ENCODE results near the gene DOCK10.

The DOCK10 gene

GRCh38 chr2:224908818-224909217, 133.4 kb downstream of the DOCK10 start:
- no peak for DNase-seq (ENCODE audit: extremely low read depth, low read depth)
- TF ChIP-seq, protein P1, sequence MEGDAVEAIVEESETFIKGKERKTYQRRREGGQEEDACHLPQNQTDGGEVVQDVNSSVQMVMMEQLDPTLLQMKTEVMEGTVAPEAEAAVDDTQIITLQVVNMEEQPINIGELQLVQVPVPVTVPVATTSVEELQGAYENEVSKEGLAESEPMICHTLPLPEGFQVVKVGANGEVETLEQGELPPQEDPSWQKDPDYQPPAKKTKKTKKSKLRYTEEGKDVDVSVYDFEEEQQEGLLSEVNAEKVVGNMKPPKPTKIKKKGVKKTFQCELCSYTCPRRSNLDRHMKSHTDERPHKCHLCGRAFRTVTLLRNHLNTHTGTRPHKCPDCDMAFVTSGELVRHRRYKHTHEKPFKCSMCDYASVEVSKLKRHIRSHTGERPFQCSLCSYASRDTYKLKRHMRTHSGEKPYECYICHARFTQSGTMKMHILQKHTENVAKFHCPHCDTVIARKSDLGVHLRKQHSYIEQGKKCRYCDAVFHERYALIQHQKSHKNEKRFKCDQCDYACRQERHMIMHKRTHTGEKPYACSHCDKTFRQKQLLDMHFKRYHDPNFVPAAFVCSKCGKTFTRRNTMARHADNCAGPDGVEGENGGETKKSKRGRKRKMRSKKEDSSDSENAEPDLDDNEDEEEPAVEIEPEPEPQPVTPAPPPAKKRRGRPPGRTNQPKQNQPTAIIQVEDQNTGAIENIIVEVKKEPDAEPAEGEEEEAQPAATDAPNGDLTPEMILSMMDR (IDR thresholded peaks at IDR 0.05; ENCODE audit: low read depth, low read length, missing control alignments), result no peak
- H3K4me3 ChIP-seq (replicated peaks; ENCODE audit: low read depth, low read length), result no peak overlapping the region

GRCh38 chr2:224904381-224904780, 137.9 kb downstream of the DOCK10 start:
- TF ChIP-seq, protein P1 (IDR thresholded peaks at IDR 0.05; ENCODE audit: low read depth, low read length, missing control alignments), result no peak
- H3K4me3 ChIP-seq (replicated peaks; ENCODE audit: low read depth, low read length), result no peak overlapping the region
- DNase-seq (ENCODE audit: extremely low read depth, low read depth), result no peak

DNA sequence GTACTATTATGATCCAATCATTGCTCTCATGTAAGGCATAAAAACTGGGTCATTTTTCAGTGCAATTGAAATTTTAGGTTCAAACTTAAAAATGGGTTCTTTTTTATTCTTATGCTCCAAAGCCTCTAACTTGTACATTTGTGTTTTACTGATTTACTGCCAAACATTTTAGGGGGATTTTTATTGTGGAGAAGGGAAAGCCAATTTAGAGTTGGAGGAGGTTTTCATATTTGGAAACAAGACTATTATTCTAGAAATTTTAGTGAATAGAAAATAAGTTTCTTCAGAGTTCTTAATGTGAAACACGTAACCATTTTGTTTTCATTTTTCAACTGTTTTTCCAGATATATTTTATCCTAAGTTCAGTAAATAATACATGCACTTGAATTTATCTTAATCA, 138.6 kb downstream of the DOCK10 start:
- TF ChIP-seq, protein P1 (IDR thresholded peaks at IDR 0.05; ENCODE audit: low read depth, low read length, missing control alignments), result no peak
- H3K4me3 ChIP-seq (replicated peaks; ENCODE audit: low read depth, low read length), result no peak overlapping the region
- no peak for DNase-seq (ENCODE audit: extremely low read depth, low read depth)

DNA sequence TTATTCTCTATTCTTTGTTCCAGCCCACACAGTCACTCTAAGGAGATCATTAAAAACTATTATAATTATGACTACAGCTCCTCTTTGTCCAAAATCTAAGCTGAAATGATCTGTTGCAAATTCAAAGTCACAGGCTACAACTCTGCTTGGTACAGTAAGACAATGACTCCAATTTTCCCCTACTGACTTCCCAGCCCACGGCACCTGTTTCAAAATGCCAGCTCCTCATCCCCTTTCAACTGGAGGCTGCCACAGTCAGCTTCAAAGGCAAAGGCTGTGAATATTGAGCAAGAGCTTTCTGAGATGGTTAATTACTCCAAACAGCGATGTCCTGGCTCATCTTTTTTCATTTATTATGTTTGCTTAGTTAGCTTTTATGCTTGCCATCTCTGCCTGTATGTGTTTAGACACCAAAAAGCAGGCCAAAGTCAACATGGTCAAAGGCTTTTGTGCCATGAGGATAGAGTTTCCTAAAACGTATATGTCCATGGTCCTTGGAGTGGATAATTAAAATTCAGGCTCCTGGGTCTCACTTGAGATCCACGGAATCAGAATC, 141.1 kb downstream of the DOCK10 start:
- TF ChIP-seq, protein P1 (IDR thresholded peaks at IDR 0.05; ENCODE audit: low read depth, low read length, missing control alignments), result no peak
- no peak overlapping the region for H3K4me3 ChIP-seq (replicated peaks; ENCODE audit: low read depth, low read length)
- DNase-seq (ENCODE audit: extremely low read depth, low read depth), result no peak

DNA sequence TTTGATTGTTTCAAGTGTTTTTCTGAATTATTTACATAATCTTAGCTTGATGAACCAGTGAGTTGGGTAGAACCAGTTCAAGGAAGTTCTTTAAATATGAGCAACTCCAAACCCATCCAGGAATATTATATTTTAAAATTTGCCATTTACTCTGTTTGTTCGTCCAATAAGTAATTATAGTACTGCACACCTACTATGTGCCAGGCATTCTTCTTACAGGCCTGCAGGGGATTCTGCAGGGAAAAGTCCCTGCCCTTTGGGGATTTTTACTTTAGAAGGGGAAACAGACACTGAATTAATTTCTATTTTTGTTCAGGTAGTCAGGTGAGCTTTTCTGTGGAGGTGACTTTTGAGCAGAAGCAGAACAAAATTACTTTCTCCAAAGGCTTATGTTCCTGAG, 146.9 kb downstream of the DOCK10 start:
- H3K4me3 ChIP-seq (replicated peaks; ENCODE audit: low read depth, low read length), result no peak overlapping the region
- TF ChIP-seq, protein P1 (IDR thresholded peaks at IDR 0.05; ENCODE audit: low read depth, low read length, missing control alignments), result no peak
- no peak for DNase-seq (ENCODE audit: extremely low read depth, low read depth)

- TF ChIP-seq, protein P1 (IDR thresholded peaks at IDR 0.05; ENCODE audit: low read depth, low read length, missing control alignments), result no peak
- no peak overlapping the region for H3K4me3 ChIP-seq (replicated peaks; ENCODE audit: low read depth, low read length)
- DNase-seq (ENCODE audit: extremely low read depth, low read depth), result no peak
These were observed 147.9 kb downstream of the DOCK10 start for GRCh38 chr2:224894356-224894755.

DNA sequence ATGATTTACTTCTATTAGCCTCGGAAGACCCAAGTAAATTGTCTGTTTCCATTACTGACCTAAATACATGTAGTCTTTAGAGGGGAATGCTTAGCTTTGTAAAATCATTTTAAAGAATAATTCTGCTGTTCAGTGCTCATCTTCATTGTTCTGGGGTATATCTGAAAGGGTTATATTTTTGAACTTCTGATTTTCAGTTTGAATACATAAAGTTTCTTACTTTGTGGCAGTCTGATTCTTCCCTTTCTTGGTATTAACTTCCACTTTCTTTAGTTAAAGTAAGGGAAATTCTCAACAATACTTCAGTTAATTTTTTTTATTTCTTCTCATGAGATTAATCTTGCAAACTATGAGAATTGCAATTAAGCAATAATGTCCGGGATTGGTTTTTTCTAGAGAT, 148.4 kb downstream of the DOCK10 start:
- no peak overlapping the region for H3K4me3 ChIP-seq (replicated peaks; ENCODE audit: low read depth, low read length)
- TF ChIP-seq, protein P1 (IDR thresholded peaks at IDR 0.05; ENCODE audit: low read depth, low read length, missing control alignments), result no peak
- no peak for DNase-seq (ENCODE audit: extremely low read depth, low read depth)
